Loucy (cell line): Measurements from ENCODE around the gene XKR8.

ENCODE experiments used
- H2AFZ ChIP-seq: fragments of 200-600 bp; sonication (generic); 2 replicates; pipeline ENCODE4 v1.6.0; 2016; ENCODE audit warnings: antibody characterized with exemption, mild to moderate bottlenecking, low read length, moderate library complexity
- H3F3A ChIP-seq: fragments of 200-600 bp; 2 replicates; pipeline ENCODE4 v1.6.0; 2016; ENCODE audit warnings: antibody characterized with exemption, low read depth, mild to moderate bottlenecking
- H3K27me3 ChIP-seq: fragments of 200-600 bp; sonication (generic); 2 replicates; pipeline ENCODE4 v1.6.1; 2014; ENCODE audit warnings: low read length, mild to moderate bottlenecking; ENCODE audit not compliant: insufficient read depth, poor library complexity, severe bottlenecking
- H3K36me3 ChIP-seq: fragments of 200-600 bp; sonication (generic); 2 replicates; pipeline ENCODE4 v1.6.1; 2016; ENCODE audit warnings: low read length; ENCODE audit not compliant: insufficient read depth
- H3K4me1 ChIP-seq: fragments of 200-600 bp; sonication (generic); 2 replicates; pipeline ENCODE4 v1.5.1; 2014; ENCODE audit warnings: low read length, mild to moderate bottlenecking; ENCODE audit not compliant: insufficient read depth, poor library complexity, severe bottlenecking
- H3K4me2 ChIP-seq: fragments of 200-600 bp; sonication (generic); 2 replicates; pipeline ENCODE4 v1.6.0; 2014; ENCODE audit warnings: antibody characterized with exemption, low read length, low read depth, mild to moderate bottlenecking; ENCODE audit not compliant: poor library complexity, severe bottlenecking
- H3K4me3 ChIP-seq: fragments of 200-600 bp; sonication (generic); 2 replicates; pipeline ENCODE4 v1.5.1; 2014; ENCODE audit warnings: low read length, mild to moderate bottlenecking, mixed read lengths; ENCODE audit not compliant: poor library complexity, severe bottlenecking
- H3K79me2 ChIP-seq: fragments of 200-600 bp; sonication (generic); 2 replicates; pipeline ENCODE4 v1.6.1; 2014; ENCODE audit warnings: low read length; ENCODE audit not compliant: insufficient read depth
- H3K9ac ChIP-seq: fragments of 200-600 bp; sonication (generic); 2 replicates; pipeline ENCODE4 v1.6.0; 2014; ENCODE audit warnings: mild to moderate bottlenecking, low read depth, low read length, moderate library complexity; ENCODE audit not compliant: poor library complexity, severe bottlenecking
- H3K9me2 ChIP-seq: fragments of 200-600 bp; sonication (generic); replicated peaks from 2 replicates; pipeline ENCODE4 v1.6.1; 2016; ENCODE audit warnings: low read depth, low read length, mixed read lengths
- H3K9me3 ChIP-seq: fragments of 200-600 bp; sonication (generic); 2 replicates; pipeline ENCODE4 v1.6.1; 2014; ENCODE audit warnings: mild to moderate bottlenecking, antibody characterized with exemption, low read length, low read depth; ENCODE audit not compliant: insufficient read depth
- H4K20me1 ChIP-seq: fragments of 200-600 bp; sonication (generic); 2 replicates; pipeline ENCODE4 v1.6.0; 2014; ENCODE audit warnings: antibody characterized with exemption, low read length, mild to moderate bottlenecking; ENCODE audit not compliant: insufficient read depth, poor library complexity, severe bottlenecking
- CTCF ChIP-seq: fragments of 200-600 bp; sonication (generic); conservative IDR thresholded peaks from 2 replicates; pipeline ENCODE4 v1.5.1; 2014; ENCODE audit warnings: mild to moderate bottlenecking, antibody characterized with exemption, low read length
- EZH2phosphoT487 ChIP-seq: fragments of 200-600 bp; IDR thresholded peaks from 2 replicates; pipeline ENCODE4 v1.6.1; 2018; ENCODE audit warnings: antibody characterized with exemption, mild to moderate bottlenecking, moderate library complexity, borderline replicate concordance

XKR8 gene

GRCh38 chr1:27922272-27922671, 37.5 kb upstream of the XKR8 start:
- Histone ChIP-seq H3K4me3 (no peak overlapping the region), H3K79me2 (no peaks in the 10 kb centered on the region), H3K9ac (no peak overlapping the region), H3K4me2 (no peak overlapping the region), H3F3A (no peaks in the 10 kb centered on the region), H3K9me3 (no peaks in the 10 kb centered on the region), H3K9me2 (no peaks in the 10 kb centered on the region), H2AFZ (no peak overlapping the region), H3K27me3 (no peaks in the 10 kb centered on the region), H4K20me1 (no peaks in the 10 kb centered on the region), H3K36me3 (no peaks in the 10 kb centered on the region), H3K4me1 (no peaks in the 10 kb centered on the region)
- TF ChIP-seq CTCF (no peak), EZH2phosphoT487 (no peak)

- Histone ChIP-seq H3K4me3 (no peak overlapping the region), H3K4me1 (peaks cover 6% of the 10 kb centered on the region), H2AFZ (no peak overlapping the region), H3K27me3 (no peaks in the 10 kb centered on the region), H3F3A (no peaks in the 10 kb centered on the region), H4K20me1 (no peaks in the 10 kb centered on the region), H3K4me2 (no peak overlapping the region), H3K9ac (no peak overlapping the region), H3K79me2 (no peaks in the 10 kb centered on the region), H3K36me3 (no peaks in the 10 kb centered on the region), H3K9me3 (no peaks in the 10 kb centered on the region), H3K9me2 (no peaks in the 10 kb centered on the region)
- TF ChIP-seq EZH2phosphoT487, result no peak
- TF ChIP-seq CTCF, result 0 out of 2 replicates have a peak, but pooled peaks have one; percentile 30
Measured at GRCh38 chr1:27928216-27928954, 31.4 kb upstream of the XKR8 start.

- TF ChIP-seq EZH2phosphoT487 (no peak), CTCF (no peak)
- H4K20me1 ChIP-seq, result no peaks in the 10 kb centered on the region
Measured at GRCh38 chr1:27931184-27931583, 28.6 kb upstream of the XKR8 start.

More at GRCh38 chr1:27931184-27931583, 28.6 kb upstream of the XKR8 start:
- H3K4me3 ChIP-seq, result no peak overlapping the region
- no peaks in the 10 kb centered on the region for H3K9me2 ChIP-seq
- H3F3A ChIP-seq, result no peaks in the 10 kb centered on the region
- no peaks in the 10 kb centered on the region for H3K79me2 ChIP-seq
- H3K9ac ChIP-seq, result no peak overlapping the region
- H3K36me3 ChIP-seq, result no peaks in the 10 kb centered on the region
- H3K4me2 ChIP-seq, result no peak overlapping the region
- H3K4me1 ChIP-seq, result peaks cover 13% of the 10 kb centered on the region
- H3K27me3 ChIP-seq, result no peaks in the 10 kb centered on the region
- H3K9me3 ChIP-seq, result no peaks in the 10 kb centered on the region
- H2AFZ ChIP-seq, result no peak overlapping the region
